ENCODE measurements around the gene TESK2. TPM values are rescaled to one million over a fixed set of nuclear protein-coding genes. Genes with fewer than 3 reads are reported as not detected.

The TESK2 gene
- total and polyA plus RNA-seq, 2 of the 8 experiments (the other 6 are each of a cell fraction or from before 2014, with no cell fraction given): 10.8 to 12.6 TPM

DNA sequence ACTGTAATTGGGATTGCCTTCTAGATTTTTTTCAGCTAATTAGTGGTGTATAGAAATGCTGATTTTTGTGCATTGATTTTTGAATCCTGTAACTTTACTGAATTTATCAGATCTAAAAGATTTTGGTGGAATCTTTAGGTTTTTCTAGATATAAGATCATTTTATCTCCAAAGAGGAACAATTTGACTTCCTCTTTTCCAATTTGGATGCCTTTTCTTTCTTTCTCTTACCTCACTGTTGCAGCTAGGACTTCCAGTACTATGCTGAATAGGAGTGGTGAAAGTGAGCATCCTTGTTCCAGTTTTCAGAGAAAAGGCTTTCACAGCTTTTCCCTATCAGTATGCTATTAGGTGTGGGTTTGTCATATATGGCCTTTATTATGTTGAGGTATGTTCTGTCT is 53.6 kb downstream of the TESK2 start:
- Histone ChIP-seq H4K8ac (ENCODE audit: extremely low read depth, insufficient read depth, low read length) (no peak overlapping the region), H2BK20ac (ENCODE audit: low read length) (no peak overlapping the region), H2BK15ac (ENCODE audit: low read length) (no peak overlapping the region), H3K4me2 (ENCODE audit: insufficient read depth in 1 of 2, low read depth in 2 of 2, low read length in 2 of 2) (no peak overlapping the region), H3K79me1 (ENCODE audit: low read depth, low read length) (no peaks in the 10 kb centered on the region), H4K5ac (ENCODE audit: insufficient read length, low read depth, low read length) (no peak overlapping the region), H3K79me2 (ENCODE audit: control insufficient read depth in 1 of 2, insufficient read depth in 2 of 2, low read length in 2 of 2) (no peaks in the 10 kb centered on the region), H2BK5ac (ENCODE audit: low read depth, low read length) (no peak overlapping the region), H2AFZ (ENCODE audit: low read length) (no peak overlapping the region), H2BK120ac (replicated peaks; ENCODE audit: low read depth, low read length) (no peak overlapping the region), H3K9me3 (ENCODE audit: insufficient read depth in 2 of 2, low read depth in 1 of 2, low read length in 1 of 2) (no peaks in the 10 kb centered on the region), H3K4me3 (ENCODE audit: extremely low read depth in 1 of 4, insufficient read depth in 2 of 4, low read depth in 3 of 4, low read length in 4 of 4) (no peak overlapping the region), H3K27me3 (replicated peaks in 1 of 4; ENCODE audit: control insufficient read depth in 3 of 4, extremely low read depth in 1 of 4, insufficient read depth in 3 of 4, low read length in 3 of 4) (no peaks in the 10 kb centered on the region), H4K91ac (replicated peaks; ENCODE audit: insufficient read length, low read length) (no peak overlapping the region), H3K56ac (replicated peaks; ENCODE audit: insufficient read length, low read depth, low read length) (no peak overlapping the region), H3K23me2 (ENCODE audit: low read depth, low read length) (no peaks in the 10 kb centered on the region), H3K18ac (ENCODE audit: extremely low read depth, low read length) (no peak overlapping the region), H3K23ac (ENCODE audit: insufficient read length) (no peak overlapping the region), H4K20me1 (replicated peaks in 1 of 2; ENCODE audit: control insufficient read depth in 1 of 2, insufficient read depth in 2 of 2, low read length in 2 of 2) (no peaks in the 10 kb centered on the region), H3K4me1 (replicated peaks in 1 of 4; ENCODE audit: control insufficient read depth in 3 of 4, insufficient read depth in 4 of 4, low read length in 3 of 4) (no peaks in the 10 kb centered on the region), H3K36me3 (ENCODE audit: control insufficient read depth in 2 of 4, insufficient read depth in 4 of 4, low read length in 3 of 4) (no peaks in the 10 kb centered on the region), H3K27ac (ENCODE audit: low read depth, low read length) (no peak overlapping the region), H2BK12ac (ENCODE audit: low read depth, low read length) (no peak overlapping the region), H3K14ac (ENCODE audit: insufficient read length) (no peak overlapping the region), H3K9ac (replicated peaks in 1 of 4; ENCODE audit: extremely low read depth in 1 of 4, low read depth in 3 of 4, low read length in 3 of 4) (no peak overlapping the region), H2AK5ac (ENCODE audit: low read depth, low read length) (no peak overlapping the region), H3K4ac (replicated peaks; ENCODE audit: insufficient read length, low read depth, low read length) (no peak overlapping the region)
- FAIRE-seq (no peak), DNase-seq (ENCODE audit: low read depth in 1 of 2, low spot score in 2 of 2) (no peak)
- CTCF ChIA-PET (ENCODE audit: partially characterized antibody): interaction anchor here (1.2 kb wide), 1 partner anchor 11 kb away, joined by 3 read pairs; no protein-coding TSS in a partner anchor
- POLR2A ChIA-PET (ENCODE audit: partially characterized antibody): interaction anchor here (1.1 kb wide), 1 partner anchor 75 kb away, joined by 3 read pairs; no protein-coding TSS in a partner anchor
- TF ChIP-seq GTF2F1 (IDR thresholded peaks at IDR 0.05; ENCODE audit: borderline replicate concordance, low read depth, low read length) (no peak), JUN (IDR thresholded peaks at IDR 0.05; ENCODE audit: low read depth, low read length) (no peak), RNF2 (IDR thresholded peaks at IDR 0.05; ENCODE audit: borderline replicate concordance, low read depth, low read length, missing control alignments, poor library complexity, severe bottlenecking) (no peak), CEBPB (IDR thresholded peaks at IDR 0.05; ENCODE audit: low read depth, low read length) (no peak), SAP30 (IDR thresholded peaks at IDR 0.05; ENCODE audit: insufficient read depth, insufficient replicate concordance, low read length) (no peak), KDM1A (IDR thresholded peaks at IDR 0.05; ENCODE audit: borderline replicate concordance, low read length) (no peak), POLR2AphosphoS5 (IDR thresholded peaks at IDR 0.05; ENCODE audit: low read depth, low read length) (no peak), ASH2L (IDR thresholded peaks at IDR 0.05; ENCODE audit: low read length) (no peak), NRF1 (IDR thresholded peaks at IDR 0.05; ENCODE audit: low read depth, low read length) (no peak), RBBP5 (IDR thresholded peaks at IDR 0.05; ENCODE audit: borderline replicate concordance, low read depth, low read length) (no peak), BCL11A (IDR thresholded peaks at IDR 0.05; ENCODE audit: low read depth in 2 of 2, low read length in 2 of 2) (no peak), SUZ12 (IDR thresholded peaks at IDR 0.05; ENCODE audit: low read length) (no peak), TCF12 (IDR thresholded peaks at IDR 0.05; ENCODE audit: low read depth, low read length) (no peak), KDM5A (IDR thresholded peaks at IDR 0.05; ENCODE audit: low read length) (no peak)
- TF ChIP-seq, protein P1, sequence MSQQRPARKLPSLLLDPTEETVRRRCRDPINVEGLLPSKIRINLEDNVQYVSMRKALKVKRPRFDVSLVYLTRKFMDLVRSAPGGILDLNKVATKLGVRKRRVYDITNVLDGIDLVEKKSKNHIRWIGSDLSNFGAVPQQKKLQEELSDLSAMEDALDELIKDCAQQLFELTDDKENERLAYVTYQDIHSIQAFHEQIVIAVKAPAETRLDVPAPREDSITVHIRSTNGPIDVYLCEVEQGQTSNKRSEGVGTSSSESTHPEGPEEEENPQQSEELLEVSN (IDR thresholded peaks at IDR 0.05): no peak
